Pulmonary artery endothelial cell (primary cell): ENCODE results near the gene GMFB. TPM values are rescaled to one million over a fixed set of nuclear protein-coding genes. Genes with fewer than 3 reads are reported as not detected.
A peak's percentile ranks its signal among the peaks of the same experiment; 100 is the strongest.

Experiments
- DNase-seq: peaks from one replicate; pipeline ENCODE4 v3.0.0-alpha.2; 2011; ENCODE audit warnings: low read depth, low spot score
- total RNA-seq: library from RNA; depleted of rRNA; stranded (reverse); fragments of >200 nt; gene quantifications from 2 replicates; pipeline ENCODE4 v1.2.3, GENCODE V29; 2014

Gene GMFB
- 55.9 and 78.9 TPM in 2 replicates for total RNA-seq

GRCh38 chr14:54488646-54489317 lies at the start of gene GMFB:
Gene GMFB, minus strand, starts transcription at chr14:54488980. Its CDS starts 53 bp downstream, at chr14:54488927.
- peak; percentile 86 for DNase-seq

GRCh38 chr14:54538055-54538454 lies 49.3 kb upstream of the GMFB start:
- no peak for DNase-seq

- no peak for DNase-seq
These were observed 48.9 kb upstream of the GMFB start for GRCh38 chr14:54537651-54538050.

- DNase-seq, result no peak
These were observed 46.9 kb upstream of the GMFB start for GRCh38 chr14:54535646-54536045.

- DNase-seq, result no peak
These were observed 46.3 kb upstream of the GMFB start for GRCh38 chr14:54535126-54535525.

GRCh38 chr14:54533100-54533499 lies 44.3 kb upstream of the GMFB start:
- DNase-seq, result no peak

- DNase-seq, result no peak
These were observed 43.6 kb upstream of the GMFB start for GRCh38 chr14:54532111-54533012.

GRCh38 chr14:54529811-54530210 lies 41.0 kb upstream of the GMFB start:
- DNase-seq, result peak; percentile 78

- no peak for DNase-seq
These were observed 40.2 kb upstream of the GMFB start for GRCh38 chr14:54528973-54529372.

GRCh38 chr14:54524410-54524809 lies 35.6 kb upstream of the GMFB start:
- no peak for DNase-seq

- no peak for DNase-seq
These were observed 27.9 kb upstream of the GMFB start for GRCh38 chr14:54516709-54517108.

GRCh38 chr14:54515670-54516069 lies 26.9 kb upstream of the GMFB start:
- DNase-seq, result no peak

- no peak for DNase-seq
These were observed 23.6 kb upstream of the GMFB start for GRCh38 chr14:54512393-54512792.

- peak; percentile 95 for DNase-seq
These were observed 21.0 kb upstream of the GMFB start, which contains the start of gene CGRRF1 for GRCh38 chr14:54509546-54510501. Gene CGRRF1, plus strand, starts transcription at chr14:54509906. Its CDS starts 54 bp downstream, at chr14:54509960.

- DNase-seq, result no peak
These were observed 14.7 kb upstream of the GMFB start for GRCh38 chr14:54503486-54503885.

GRCh38 chr14:54502602-54503001 lies 13.8 kb upstream of the GMFB start:
- DNase-seq, result no peak

- DNase-seq, result no peak
These were observed 12.7 kb upstream of the GMFB start for GRCh38 chr14:54501480-54501879.

GRCh38 chr14:54500744-54501143 lies 12.0 kb upstream of the GMFB start:
- no peak for DNase-seq

GRCh38 chr14:54498579-54498978 lies 9.8 kb upstream of the GMFB start:
- DNase-seq, result no peak

GRCh38 chr14:54498095-54498531 lies 9.3 kb upstream of the GMFB start:
- no peak for DNase-seq

- DNase-seq, result no peak
These were observed 8.4 kb upstream of the GMFB start for GRCh38 chr14:54497224-54497623.
